ENCODE measurements around the gene SH3BP2. TPM values are rescaled to one million over a fixed set of nuclear protein-coding genes. Genes with fewer than 3 reads are reported as not detected.

SH3BP2 gene
- total RNA-seq, 4 donors from 2014 or later: 29.6 to 43.5 (median 36.7) TPM

- 53 to 95% methylated on average over 1 of the region's 1 CpG for WGBS, 2 donors
- Histone ChIP-seq H3K4me3 (replicated peaks in 1 of 3) (no peak overlapping the region), H3K9me3 (no peaks in the 10 kb centered on the region), H3K27ac (no peak overlapping the region), H3K27me3 (no peaks in the 10 kb centered on the region), H3K4me1 (peaks cover 13 to 36% of the 10 kb centered on the region in 2 donors), H3K36me3 (no peaks in the 10 kb centered on the region)
- intact Hi-C loops (cut with DNase I): no loop called here
- TF ChIP-seq POLR2A (IDR thresholded peaks at IDR 0.05): no peak
- no peak for TF ChIP-seq CTCF (IDR thresholded peaks at IDR 0.05)
- DNase-seq: no peak
Observed at GRCh38 chr4:2816401-2816954, 23.6 kb downstream of the SH3BP2 start.

- Histone ChIP-seq H3K27me3 (no peaks in the 10 kb centered on the region), H3K4me1 (peaks cover 13 to 30% of the 10 kb centered on the region in 2 donors), H3K4me3 (replicated peaks in 1 of 3) (no peak overlapping the region), H3K36me3 (peaks cover 0 to 2% of the 10 kb centered on the region in 2 donors), H3K9me3 (no peaks in the 10 kb centered on the region), H3K27ac (no peak overlapping the region)
- DNase-seq: no peak
- WGBS, 2 donors: 81 to 82% methylated on average over 4 of the region's 4 CpGs
- no peak for TF ChIP-seq CTCF (IDR thresholded peaks at IDR 0.05)
- no peak for TF ChIP-seq POLR2A (IDR thresholded peaks at IDR 0.05)
- intact Hi-C loops (cut with DNase I): no loop called here
Observed at GRCh38 chr4:2817137-2817536, 24.3 kb downstream of the SH3BP2 start.

GRCh38 chr4:2817701-2818350 lies 24.9 kb downstream of the SH3BP2 start:
- peaks cover 13 to 25% of the 10 kb centered on the region in 2 donors for H3K4me1 ChIP-seq
- H3K36me3 ChIP-seq: peaks cover 2 to 9% of the 10 kb centered on the region in 2 donors
- H3K9me3 ChIP-seq: no peaks in the 10 kb centered on the region
- intact Hi-C loops (cut with DNase I): no loop called here
- DNase-seq: peak; percentile 65 to 68
- peak overlapping the region; percentile 21 to 60 (median 44) for H3K4me3 ChIP-seq (replicated peaks in 1 of 3)
- TF ChIP-seq POLR2A (IDR thresholded peaks at IDR 0.05) (peak in 1 of 2 donors; percentile 54), CTCF (IDR thresholded peaks at IDR 0.05) (no peak)
- 30% methylated on average over 17 of the region's 65 CpGs; no CpG with 5 or more reads in 1 of the 2 donors for WGBS, 2 donors
- H3K27me3 ChIP-seq: no peaks in the 10 kb centered on the region
- H3K27ac ChIP-seq: no peak overlapping the region

- H3K27ac ChIP-seq: peak overlapping the region in 1 of 3 donors; percentile 46
- intact Hi-C loops (cut with DNase I): no loop called here
- H3K27me3 ChIP-seq: no peaks in the 10 kb centered on the region
- TF ChIP-seq POLR2A (IDR thresholded peaks at IDR 0.05): no peak
- no peak for TF ChIP-seq CTCF (IDR thresholded peaks at IDR 0.05)
- peak in 1 of 2 donors; percentile 26 for DNase-seq
- peaks cover 9 to 11% of the 10 kb centered on the region in 2 donors for H3K36me3 ChIP-seq
- no peaks in the 10 kb centered on the region for H3K9me3 ChIP-seq
- peaks cover 13 to 20% of the 10 kb centered on the region in 2 donors for H3K4me1 ChIP-seq
- 2 to 13% methylated on average over 11 to 28 of the region's 54 CpGs for WGBS, 2 donors
- peak overlapping the region in 2 of 3 donors; percentile 30 to 60 for H3K4me3 ChIP-seq (replicated peaks in 1 of 3)
Observed at GRCh38 chr4:2818351-2818939, 25.6 kb downstream of the SH3BP2 start.
